HG03460 (cell line): Measurements from ENCODE around the gene CDKAL1.

ENCODE experiments used
- ATAC-seq: cut with Tn5 transposase; IDR thresholded peaks from one replicate; pipeline ENCODE4 v1.9.1; 2021; ENCODE audit not compliant: unreplicated experiment

CDKAL1 gene

GRCh38 chr6:20868397-20869096 lies 334.3 kb downstream of the CDKAL1 start:
- no peak for ATAC-seq

DNA sequence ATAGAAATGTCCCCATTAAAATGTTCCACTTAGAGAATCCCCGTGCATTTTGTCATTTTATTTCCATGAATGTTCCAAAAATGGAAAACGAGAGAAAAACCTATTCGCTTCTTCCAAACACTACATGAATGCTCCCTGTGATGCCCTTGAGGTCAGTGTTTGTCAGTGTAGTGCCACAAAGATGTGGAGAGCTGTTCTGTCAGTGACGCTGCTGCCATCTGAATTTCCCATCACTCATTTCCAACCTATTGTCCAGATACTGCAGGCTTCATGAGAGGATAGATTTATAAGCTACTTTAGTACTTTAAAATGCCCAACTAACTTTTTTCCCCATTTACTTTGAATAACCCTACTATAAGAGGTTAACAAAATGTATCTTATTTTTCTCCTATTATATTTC lies 335.8 kb downstream of the CDKAL1 start:
- no peak for ATAC-seq

- no peak for ATAC-seq
Observed at GRCh38 chr6:20870493-20870892, 336.2 kb downstream of the CDKAL1 start.

- ATAC-seq = no peak
Observed at GRCh38 chr6:20873425-20874190, 339.4 kb downstream of the CDKAL1 start.

GRCh38 chr6:20875369-20875963 lies 341.2 kb downstream of the CDKAL1 start:
- no peak for ATAC-seq

GRCh38 chr6:20876036-20876435 lies 341.8 kb downstream of the CDKAL1 start:
- no peak for ATAC-seq

DNA sequence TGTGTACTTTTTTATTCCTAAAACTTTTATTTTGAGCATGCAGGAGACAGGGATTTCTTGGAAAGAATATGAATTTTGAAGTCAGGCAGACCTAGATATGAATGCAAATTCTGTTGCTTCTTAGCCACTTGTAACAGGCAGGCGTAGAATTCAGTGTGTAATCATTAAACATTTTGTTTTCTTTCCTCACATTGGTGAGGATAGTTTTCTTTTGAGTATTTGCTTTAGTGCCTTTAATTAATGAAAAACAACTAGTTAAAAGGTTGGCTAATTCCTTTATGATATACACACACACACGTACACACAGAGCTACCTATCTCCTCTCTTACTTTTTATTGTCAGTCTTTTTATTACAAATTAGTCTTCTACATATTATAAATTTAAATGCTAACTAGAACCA lies 342.3 kb downstream of the CDKAL1 start:
- no peak for ATAC-seq

DNA sequence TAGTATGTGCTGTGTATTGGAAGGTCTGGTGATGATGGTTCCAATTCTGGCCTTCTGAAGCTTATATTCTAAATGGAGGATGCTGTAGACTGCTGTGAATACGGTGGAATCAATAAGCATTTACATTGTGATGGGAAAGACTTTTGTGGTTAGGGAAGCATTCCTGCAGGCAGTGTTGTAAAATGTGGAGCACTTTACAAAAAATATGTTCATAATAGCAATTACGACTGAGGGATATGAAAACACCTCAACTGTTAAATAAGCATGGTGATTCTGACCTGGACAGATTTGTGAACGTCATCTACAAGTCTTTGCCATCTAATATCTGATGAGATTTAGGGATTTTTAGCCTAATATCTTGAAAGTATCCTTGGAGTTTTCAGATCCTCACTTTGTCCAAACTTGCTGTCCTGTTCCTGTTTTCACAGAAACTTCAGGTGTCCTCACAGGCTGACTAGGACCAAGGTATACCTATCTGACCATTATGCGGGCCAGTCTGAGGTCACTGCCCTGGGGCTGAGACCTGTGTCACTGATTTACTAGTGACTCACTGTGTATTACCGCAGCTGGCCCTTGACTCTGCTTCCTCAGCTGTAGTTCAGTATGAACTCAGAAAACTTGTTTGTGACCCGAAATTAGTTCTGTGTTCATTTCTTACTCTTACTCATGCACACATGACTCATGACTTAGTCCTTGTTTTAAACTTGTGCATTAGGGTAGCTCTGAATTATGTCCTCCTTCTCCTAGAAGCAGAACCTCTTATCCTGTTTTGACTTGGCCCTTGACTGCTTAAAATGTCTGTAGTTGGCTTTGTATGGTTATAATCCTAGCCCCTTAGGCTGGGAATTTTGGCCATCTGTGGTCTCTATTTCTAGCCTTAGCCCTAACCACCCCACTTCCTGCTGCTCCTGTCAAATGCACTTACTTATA lies 343.0 kb downstream of the CDKAL1 start:
- ATAC-seq = peak; percentile 97

GRCh38 chr6:20879121-20879520 lies 344.9 kb downstream of the CDKAL1 start:
- no peak for ATAC-seq

GRCh38 chr6:20879526-20879925 lies 345.3 kb downstream of the CDKAL1 start:
- no peak for ATAC-seq

- ATAC-seq = no peak
Observed at GRCh38 chr6:20881365-20881764, 347.1 kb downstream of the CDKAL1 start.

DNA sequence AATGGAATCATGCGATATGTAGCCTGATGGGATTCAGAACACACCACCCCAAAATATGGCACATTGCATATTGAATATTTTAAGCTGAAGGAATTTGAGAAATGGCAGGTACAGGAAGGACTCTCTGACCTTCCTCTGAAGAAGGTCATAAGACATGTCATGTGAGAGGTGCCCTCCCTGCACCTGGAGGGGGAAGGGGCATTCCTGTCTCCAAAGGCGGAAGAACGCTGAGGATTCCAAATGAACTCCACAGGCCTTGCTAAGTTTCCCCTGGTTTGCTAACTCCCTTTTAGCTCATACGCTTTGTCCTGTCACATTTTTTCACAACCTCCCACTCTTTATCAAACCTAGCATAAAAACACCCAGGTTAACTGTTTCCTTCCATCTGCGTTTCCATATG lies 347.8 kb downstream of the CDKAL1 start:
- no peak for ATAC-seq

GRCh38 chr6:20885076-20885475 lies 350.8 kb downstream of the CDKAL1 start:
- no peak for ATAC-seq

GRCh38 chr6:20891161-20891560 lies 356.9 kb downstream of the CDKAL1 start:
- ATAC-seq = no peak

DNA sequence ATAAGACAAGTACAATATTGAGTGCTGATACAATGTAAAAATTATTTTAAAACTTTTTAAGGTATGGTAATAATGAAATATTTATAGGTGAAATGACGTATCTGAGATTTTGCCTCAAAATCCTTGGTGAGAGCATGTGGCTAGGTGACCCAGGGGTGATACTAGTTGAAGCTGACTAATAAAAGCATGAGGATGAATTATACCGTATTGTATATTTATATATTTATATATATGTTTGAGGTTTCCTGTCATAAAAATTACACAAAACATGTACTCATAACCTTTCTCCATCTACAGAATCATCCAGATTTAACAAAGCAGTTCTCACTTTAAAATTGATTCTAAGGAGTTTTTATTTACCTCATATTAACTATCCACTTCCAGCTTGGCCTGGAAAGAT lies 358.1 kb downstream of the CDKAL1 start:
- ATAC-seq = no peak

DNA sequence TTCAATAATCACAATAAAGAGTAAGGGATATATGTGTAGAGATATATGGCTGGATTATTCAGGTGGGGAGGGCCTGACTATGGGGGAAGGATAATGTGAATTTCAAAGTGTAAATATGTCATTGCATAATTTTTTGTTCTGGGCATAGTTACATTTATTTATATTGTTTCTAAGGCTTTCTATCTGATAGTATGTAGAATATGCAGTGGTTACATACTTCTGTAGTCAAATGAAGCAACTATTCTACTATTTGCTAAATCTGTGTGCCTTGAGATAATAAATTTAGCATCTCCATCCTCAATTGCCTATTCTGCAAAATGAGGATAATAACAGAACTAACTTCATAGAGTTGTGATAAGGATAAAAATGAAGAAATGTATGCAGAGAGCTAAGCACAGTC lies 359.2 kb downstream of the CDKAL1 start:
- no peak for ATAC-seq

GRCh38 chr6:20900389-20901160 lies 366.3 kb downstream of the CDKAL1 start:
- peak; percentile 89 for ATAC-seq

- ATAC-seq = no peak
Observed at GRCh38 chr6:20905377-20905776, 371.1 kb downstream of the CDKAL1 start.

GRCh38 chr6:20906945-20907344 lies 372.7 kb downstream of the CDKAL1 start:
- ATAC-seq = no peak

- ATAC-seq = no peak
Observed at GRCh38 chr6:20907486-20908071, 373.3 kb downstream of the CDKAL1 start.
